Retinal pigment epithelial cell (primary cell): ENCODE measurements around the gene ZBTB21.
"Not testable (repeated sequence)": the region's sequence is repeated elsewhere in the genome, so short reads cannot be mapped to it uniquely, and the experiment has no call there.

Experiments
- DNase-seq: peaks from one replicate; pipeline ENCODE4 v3.0.0-alpha.2; 2010; ENCODE audit warnings: low read depth
- H3K4me3 ChIP-seq: 2 replicates; pipeline ENCODE4 v1.5.1; 2011; ENCODE audit warnings: mild to moderate bottlenecking, low read length, control low read depth, moderate library complexity
- TF ChIP-seq, protein P1 (sequence below): conservative IDR thresholded peaks from 2 replicates; pipeline ENCODE4 v1.5.1; 2011; ENCODE audit warnings: low read depth, low read length, control low read depth, inconsistent platforms

ZBTB21 gene

DNA sequence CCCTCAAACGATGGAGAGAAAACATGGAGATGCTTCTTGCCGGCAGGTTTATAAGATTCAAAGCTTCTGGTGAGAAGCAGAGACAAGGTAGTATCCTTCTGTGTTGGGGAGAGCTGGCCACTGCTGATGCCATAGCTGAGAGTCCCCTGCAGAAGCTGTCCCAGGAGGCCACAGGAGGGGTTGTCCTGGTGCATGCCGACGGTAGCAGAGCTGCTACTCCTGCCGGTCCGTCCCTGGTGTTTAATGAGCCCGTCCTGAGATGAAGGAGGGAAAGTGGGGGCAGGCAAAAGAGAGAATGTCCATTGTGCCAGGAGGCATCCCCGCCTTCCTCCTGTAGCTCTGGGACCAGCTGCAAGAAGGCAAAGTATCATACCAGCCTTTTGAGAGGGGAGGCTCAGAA is 46.0 kb downstream of the ZBTB21 start:
- no peak overlapping the region for H3K4me3 ChIP-seq
- TF ChIP-seq, protein P1, sequence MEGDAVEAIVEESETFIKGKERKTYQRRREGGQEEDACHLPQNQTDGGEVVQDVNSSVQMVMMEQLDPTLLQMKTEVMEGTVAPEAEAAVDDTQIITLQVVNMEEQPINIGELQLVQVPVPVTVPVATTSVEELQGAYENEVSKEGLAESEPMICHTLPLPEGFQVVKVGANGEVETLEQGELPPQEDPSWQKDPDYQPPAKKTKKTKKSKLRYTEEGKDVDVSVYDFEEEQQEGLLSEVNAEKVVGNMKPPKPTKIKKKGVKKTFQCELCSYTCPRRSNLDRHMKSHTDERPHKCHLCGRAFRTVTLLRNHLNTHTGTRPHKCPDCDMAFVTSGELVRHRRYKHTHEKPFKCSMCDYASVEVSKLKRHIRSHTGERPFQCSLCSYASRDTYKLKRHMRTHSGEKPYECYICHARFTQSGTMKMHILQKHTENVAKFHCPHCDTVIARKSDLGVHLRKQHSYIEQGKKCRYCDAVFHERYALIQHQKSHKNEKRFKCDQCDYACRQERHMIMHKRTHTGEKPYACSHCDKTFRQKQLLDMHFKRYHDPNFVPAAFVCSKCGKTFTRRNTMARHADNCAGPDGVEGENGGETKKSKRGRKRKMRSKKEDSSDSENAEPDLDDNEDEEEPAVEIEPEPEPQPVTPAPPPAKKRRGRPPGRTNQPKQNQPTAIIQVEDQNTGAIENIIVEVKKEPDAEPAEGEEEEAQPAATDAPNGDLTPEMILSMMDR, result no peak
- no peak for DNase-seq

DNA sequence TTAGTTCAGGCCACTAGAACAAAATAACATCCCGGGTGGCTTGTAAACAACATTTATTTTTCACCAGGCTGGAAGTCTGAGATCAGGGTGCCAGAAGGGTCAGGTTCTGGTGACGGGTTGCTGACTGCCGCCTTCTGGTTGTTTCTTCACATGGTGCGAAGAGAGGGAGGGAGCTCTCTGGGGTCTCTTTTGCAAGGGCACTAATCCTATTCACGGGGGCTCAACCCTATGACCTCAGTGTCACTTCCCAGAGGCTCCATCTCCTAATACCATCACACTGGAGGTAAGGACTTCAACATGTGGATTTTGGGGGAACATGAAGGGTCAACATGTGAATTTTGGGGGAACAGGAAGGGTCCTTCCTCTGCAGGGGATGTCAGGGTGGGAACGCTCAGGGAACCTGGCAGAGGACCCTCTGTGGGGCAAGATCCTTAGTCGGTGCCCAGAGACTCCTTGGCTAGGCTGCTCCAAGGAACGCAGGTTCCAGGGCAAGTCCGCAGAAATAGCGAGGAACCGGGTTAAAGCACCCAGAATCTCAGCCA is 47.7 kb downstream of the ZBTB21 start:
- no peak overlapping the region for H3K4me3 ChIP-seq
- TF ChIP-seq, protein P1, result no peak
- no peak for DNase-seq

GRCh38 chr21:41961753-41962152 is 48.4 kb downstream of the ZBTB21 start:
- TF ChIP-seq, protein P1, result no peak
- no peak overlapping the region for H3K4me3 ChIP-seq
- DNase-seq, result no peak

DNA sequence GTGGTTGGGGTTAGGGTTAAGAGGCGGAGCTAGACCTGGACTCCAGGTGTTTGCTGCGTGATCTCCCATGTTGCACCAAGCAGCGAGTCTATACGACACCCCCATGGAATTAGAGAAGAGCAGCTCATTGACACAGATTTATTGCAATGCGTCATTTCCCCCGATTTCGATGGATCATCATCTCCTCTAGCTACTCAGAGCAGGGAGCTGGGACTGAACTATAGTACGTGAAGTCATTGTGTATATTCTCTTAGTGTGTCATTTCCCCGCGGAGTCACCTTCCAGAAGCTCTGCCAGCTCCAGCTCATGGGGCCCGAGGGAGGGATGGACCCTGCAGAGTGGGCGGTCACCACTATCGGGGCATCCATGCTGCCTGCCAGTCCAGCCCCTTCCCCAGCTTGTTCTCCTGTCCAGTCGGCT is 48.9 kb downstream of the ZBTB21 start:
- no peak for DNase-seq
- no peak overlapping the region for H3K4me3 ChIP-seq
- TF ChIP-seq, protein P1, result no peak

DNA sequence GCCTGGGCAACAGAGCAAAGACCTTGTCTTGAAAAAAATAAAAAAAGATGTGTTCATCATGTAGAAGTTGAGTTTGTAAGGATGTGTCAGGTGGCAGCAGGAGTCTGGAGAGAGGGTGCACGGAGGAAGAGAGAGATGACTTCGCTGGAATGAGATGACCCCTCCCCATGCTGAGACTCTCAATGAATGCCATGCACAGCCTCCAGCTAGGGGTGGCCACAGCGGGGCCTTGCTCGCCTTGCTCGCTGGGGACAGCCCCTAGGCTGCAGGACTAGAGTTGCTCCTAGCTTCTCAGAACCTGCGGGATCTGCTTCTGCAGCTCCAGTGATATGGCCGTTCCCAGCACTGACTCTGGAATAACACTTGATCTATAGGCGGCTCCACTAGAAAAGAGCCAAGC is 49.8 kb downstream of the ZBTB21 start:
- TF ChIP-seq, protein P1, result no peak
- no peak overlapping the region for H3K4me3 ChIP-seq
- no peak for DNase-seq

GRCh38 chr21:41959697-41960096 is 50.5 kb downstream of the ZBTB21 start:
- not testable (repeated sequence) for H3K4me3 ChIP-seq, DNase-seq

DNA sequence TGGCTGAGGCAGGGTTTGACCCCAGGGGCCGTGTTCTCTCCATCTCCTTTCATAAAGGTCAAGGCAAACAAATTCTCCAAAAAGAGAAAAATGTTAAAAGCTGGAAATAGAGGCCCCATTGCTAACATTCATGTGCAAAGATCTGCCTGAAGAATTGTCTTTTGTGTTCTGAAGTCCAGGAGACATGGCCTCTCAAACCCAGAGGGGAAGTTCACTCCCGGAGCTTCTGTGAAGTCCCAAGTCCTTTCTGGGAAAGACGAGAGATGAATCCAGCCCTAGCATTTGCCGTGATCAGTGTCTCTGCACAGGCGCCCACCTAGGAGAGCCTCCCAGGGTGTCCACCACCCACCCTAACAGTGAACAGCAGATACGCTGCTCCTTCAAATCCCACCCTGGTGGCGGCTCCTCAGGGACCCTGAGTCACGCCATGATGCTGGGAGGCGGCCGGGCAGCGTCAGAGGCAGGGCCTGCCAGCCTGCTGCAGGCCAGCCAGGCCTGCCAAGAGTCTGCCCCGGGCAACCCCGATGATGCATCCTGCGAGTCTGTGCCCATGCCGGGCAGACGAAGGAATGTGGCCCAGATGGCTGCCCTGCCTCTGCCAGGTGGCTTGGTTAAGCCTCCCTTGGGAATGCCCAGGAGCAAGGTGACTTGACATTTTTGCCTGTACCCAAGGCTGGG is 51.1 kb downstream of the ZBTB21 start:
- TF ChIP-seq, protein P1, result no peak
- H3K4me3 ChIP-seq, result no peak overlapping the region
- no peak for DNase-seq
